ENCODE results near the gene CERS3.
"Not testable (repeated sequence)": the region's sequence is repeated elsewhere in the genome, so short reads cannot be mapped to it uniquely, and the experiment has no call there.

The CERS3 gene

DNA sequence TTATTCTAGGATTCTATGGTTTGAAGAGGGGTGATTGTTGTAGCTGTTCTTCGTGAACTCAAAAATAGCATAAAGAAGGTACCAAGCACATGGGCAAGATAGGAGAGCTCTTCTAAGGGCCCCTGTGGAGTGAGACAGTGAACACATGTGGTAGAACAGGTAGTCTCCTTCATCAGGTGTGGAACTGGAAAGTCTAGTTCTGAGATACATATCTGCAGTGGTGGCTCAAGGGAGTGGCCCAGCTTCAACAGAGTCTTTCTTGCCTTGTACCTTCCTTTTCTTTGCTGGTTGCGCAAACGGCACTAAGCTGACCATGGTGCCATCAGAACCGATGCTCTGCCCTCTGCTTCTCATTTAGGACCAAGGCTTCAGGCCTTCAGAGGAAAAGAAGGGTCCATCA, 65.2 kb downstream of the CERS3 start:
- no peaks in the 10 kb centered on the region for H3K36me3 Mint-ChIP-seq
- no peak for ATAC-seq
- no peak for DNase-seq (ENCODE audit: low spot score in 2 of 2)
- H3K9me3 Mint-ChIP-seq, result no peaks in the 10 kb centered on the region
- H3K4me1 Mint-ChIP-seq, result peaks cover 5% of the 10 kb centered on the region
- H3K4me3 Mint-ChIP-seq, result no peak overlapping the region
- H3K27ac Mint-ChIP-seq, result no peak overlapping the region

- ATAC-seq, result no peak
- Mint-ChIP-seq H3K4me1 (peaks cover 5% of the 10 kb centered on the region), H3K9me3 (no peaks in the 10 kb centered on the region), H3K4me3 (no peak overlapping the region), H3K36me3 (no peaks in the 10 kb centered on the region), H3K27ac (no peak overlapping the region)
- no peak for DNase-seq (ENCODE audit: low spot score in 2 of 2)
Measured at GRCh38 chr15:100461049-100461448, 67.7 kb downstream of the CERS3 start.

GRCh38 chr15:100457201-100457600, 71.5 kb downstream of the CERS3 start:
- no peak for ATAC-seq
- H3K36me3 Mint-ChIP-seq, result no peaks in the 10 kb centered on the region
- no peak overlapping the region for H3K27ac Mint-ChIP-seq
- H3K9me3 Mint-ChIP-seq, result no peaks in the 10 kb centered on the region
- no peaks in the 10 kb centered on the region for H3K4me1 Mint-ChIP-seq
- DNase-seq (ENCODE audit: low spot score in 2 of 2), result no peak
- no peak overlapping the region for H3K4me3 Mint-ChIP-seq

DNA sequence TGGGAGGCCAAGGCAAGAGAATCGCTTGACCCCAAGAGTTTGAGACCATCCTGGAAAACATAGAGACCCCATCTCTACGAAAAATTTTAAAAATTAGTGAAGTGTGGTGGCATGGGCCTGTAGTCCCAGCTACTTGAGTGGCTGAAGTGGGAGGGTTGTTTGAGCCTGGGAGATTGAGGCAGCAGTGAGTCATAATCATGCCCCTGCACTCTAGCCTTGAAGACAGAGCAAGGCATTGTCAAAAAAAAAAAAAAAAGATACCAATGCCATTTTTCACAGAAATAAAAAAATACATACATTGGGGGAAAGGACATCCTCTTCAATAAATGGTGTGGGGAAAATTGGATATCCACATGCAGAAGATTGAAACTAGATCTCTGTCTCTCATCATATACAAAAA, 74.6 kb downstream of the CERS3 start:
- peaks cover 3% of the 10 kb centered on the region for H3K9me3 Mint-ChIP-seq
- H3K36me3 Mint-ChIP-seq, result no peaks in the 10 kb centered on the region
- DNase-seq (ENCODE audit: low spot score in 2 of 2) (no peak), ATAC-seq (no peak)
- no peaks in the 10 kb centered on the region for H3K4me1 Mint-ChIP-seq
- H3K4me3 Mint-ChIP-seq, result no peak overlapping the region
- no peak overlapping the region for H3K27ac Mint-ChIP-seq

DNA sequence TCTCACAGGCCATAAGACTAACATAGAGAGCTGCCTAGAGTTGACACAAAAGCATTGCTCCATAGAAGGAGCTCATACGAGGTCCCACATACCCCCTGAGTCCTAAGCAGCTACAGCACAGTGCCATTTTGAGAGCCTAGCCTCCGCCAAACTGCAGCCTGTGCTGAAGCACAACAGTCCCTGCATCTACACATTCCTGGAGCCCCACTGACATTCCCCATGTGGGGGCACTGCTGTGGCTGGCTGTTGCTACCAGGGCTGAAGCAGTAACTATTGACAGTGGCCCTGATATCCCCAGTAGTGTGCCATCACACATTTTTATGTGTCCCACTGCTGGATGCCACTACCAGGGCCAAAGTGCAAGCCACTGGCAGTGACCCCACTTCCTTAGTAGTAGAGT, 80.3 kb downstream of the CERS3 start:
- no peak overlapping the region for H3K27ac Mint-ChIP-seq
- no peak overlapping the region for H3K4me3 Mint-ChIP-seq
- ATAC-seq, result no peak
- no peaks in the 10 kb centered on the region for H3K4me1 Mint-ChIP-seq
- peaks cover 3% of the 10 kb centered on the region for H3K9me3 Mint-ChIP-seq
- DNase-seq (ENCODE audit: low spot score in 2 of 2), result no peak
- H3K36me3 Mint-ChIP-seq, result no peaks in the 10 kb centered on the region

GRCh38 chr15:100441063-100441462, 87.7 kb downstream of the CERS3 start:
- not testable (repeated sequence) for H3K4me1 Mint-ChIP-seq; H3K36me3 Mint-ChIP-seq; DNase-seq (ENCODE audit: low spot score in 2 of 2); H3K9me3 Mint-ChIP-seq; H3K4me3 Mint-ChIP-seq; ATAC-seq; H3K27ac Mint-ChIP-seq

DNA sequence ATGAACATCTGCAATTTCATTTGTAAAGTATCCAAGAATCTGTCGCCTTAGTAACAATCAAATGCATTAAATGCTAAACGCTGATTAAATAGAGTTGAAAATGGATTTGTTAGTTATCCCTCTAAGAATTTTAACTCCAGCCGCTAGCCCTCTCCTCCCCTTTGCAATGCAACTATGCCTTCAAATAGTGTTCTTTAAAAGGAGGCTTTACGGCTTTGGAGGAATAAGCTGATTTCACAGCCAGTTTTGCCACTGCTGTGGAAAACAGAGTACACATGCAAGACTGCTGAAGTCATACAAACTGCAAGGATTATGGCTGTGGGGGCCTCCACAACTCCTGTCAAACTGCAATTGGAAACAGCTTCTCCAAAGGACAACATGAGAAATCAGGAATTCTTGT, 89.2 kb downstream of the CERS3 start:
- DNase-seq (ENCODE audit: low spot score in 2 of 2) (no peak), ATAC-seq (no peak)
- Mint-ChIP-seq H3K4me3 (no peak overlapping the region), H3K27ac (no peak overlapping the region), H3K36me3 (no peaks in the 10 kb centered on the region), H3K4me1 (no peaks in the 10 kb centered on the region), H3K9me3 (no peaks in the 10 kb centered on the region)

GRCh38 chr15:100438570-100438969, 90.2 kb downstream of the CERS3 start:
- DNase-seq (ENCODE audit: low spot score in 2 of 2), result no peak
- Mint-ChIP-seq H3K4me3 (no peak overlapping the region), H3K4me1 (no peaks in the 10 kb centered on the region), H3K9me3 (no peaks in the 10 kb centered on the region), H3K36me3 (no peaks in the 10 kb centered on the region), H3K27ac (no peak overlapping the region)
- no peak for ATAC-seq

GRCh38 chr15:100437261-100437660, 91.5 kb downstream of the CERS3 start:
- Mint-ChIP-seq H3K9me3 (no peaks in the 10 kb centered on the region), H3K36me3 (no peaks in the 10 kb centered on the region), H3K27ac (no peak overlapping the region), H3K4me3 (no peak overlapping the region), H3K4me1 (no peaks in the 10 kb centered on the region)
- ATAC-seq (no peak), DNase-seq (ENCODE audit: low spot score in 2 of 2) (no peak)

- Mint-ChIP-seq H3K36me3 (no peaks in the 10 kb centered on the region), H3K4me3 (no peak overlapping the region), H3K4me1 (no peaks in the 10 kb centered on the region), H3K9me3 (no peaks in the 10 kb centered on the region), H3K27ac (no peak overlapping the region)
- no peak for ATAC-seq
- DNase-seq (ENCODE audit: low spot score in 2 of 2), result no peak
Measured at GRCh38 chr15:100434561-100434960, 94.2 kb downstream of the CERS3 start.

GRCh38 chr15:100434038-100434437, 94.7 kb downstream of the CERS3 start:
- Mint-ChIP-seq H3K36me3 (no peaks in the 10 kb centered on the region), H3K9me3 (no peaks in the 10 kb centered on the region), H3K4me1 (no peaks in the 10 kb centered on the region), H3K27ac (no peak overlapping the region), H3K4me3 (no peak overlapping the region)
- DNase-seq (ENCODE audit: low spot score in 2 of 2) (no peak), ATAC-seq (no peak)

DNA sequence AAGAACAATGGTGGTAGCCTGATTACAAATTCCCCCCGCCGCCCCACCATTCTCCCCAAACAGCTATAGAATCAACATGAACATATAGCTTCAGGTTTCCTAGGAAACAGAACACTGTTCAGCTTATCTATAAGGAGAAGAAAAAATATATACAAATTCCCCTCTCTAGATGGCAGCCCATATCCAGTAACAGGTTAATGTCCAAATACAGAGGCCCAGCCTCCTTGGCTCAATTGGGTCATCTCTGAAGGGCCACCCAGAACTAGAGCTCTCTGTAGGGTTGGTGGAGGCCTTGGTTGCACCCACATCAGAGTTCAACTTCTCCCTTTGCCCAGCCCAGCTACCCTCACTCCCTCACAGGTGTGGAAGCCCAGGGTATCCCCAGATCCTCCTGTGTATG, 95.4 kb downstream of the CERS3 start:
- Mint-ChIP-seq H3K27ac (no peak overlapping the region), H3K9me3 (no peaks in the 10 kb centered on the region)

GRCh38 chr15:100430411-100430810, 98.3 kb downstream of the CERS3 start:
- no peak overlapping the region for H3K27ac Mint-ChIP-seq
- no peaks in the 10 kb centered on the region for H3K36me3 Mint-ChIP-seq
- ATAC-seq (no peak), DNase-seq (ENCODE audit: low spot score in 2 of 2) (no peak)
- H3K9me3 Mint-ChIP-seq, result no peaks in the 10 kb centered on the region
- H3K4me1 Mint-ChIP-seq, result no peaks in the 10 kb centered on the region
- no peak overlapping the region for H3K4me3 Mint-ChIP-seq

More for the DNA sequence above, 95.4 kb downstream of the CERS3 start:
- Mint-ChIP-seq H3K4me1 (no peaks in the 10 kb centered on the region), H3K36me3 (no peaks in the 10 kb centered on the region), H3K4me3 (no peak overlapping the region)
- no peak for DNase-seq (ENCODE audit: low spot score in 2 of 2)
- no peak for ATAC-seq

DNA sequence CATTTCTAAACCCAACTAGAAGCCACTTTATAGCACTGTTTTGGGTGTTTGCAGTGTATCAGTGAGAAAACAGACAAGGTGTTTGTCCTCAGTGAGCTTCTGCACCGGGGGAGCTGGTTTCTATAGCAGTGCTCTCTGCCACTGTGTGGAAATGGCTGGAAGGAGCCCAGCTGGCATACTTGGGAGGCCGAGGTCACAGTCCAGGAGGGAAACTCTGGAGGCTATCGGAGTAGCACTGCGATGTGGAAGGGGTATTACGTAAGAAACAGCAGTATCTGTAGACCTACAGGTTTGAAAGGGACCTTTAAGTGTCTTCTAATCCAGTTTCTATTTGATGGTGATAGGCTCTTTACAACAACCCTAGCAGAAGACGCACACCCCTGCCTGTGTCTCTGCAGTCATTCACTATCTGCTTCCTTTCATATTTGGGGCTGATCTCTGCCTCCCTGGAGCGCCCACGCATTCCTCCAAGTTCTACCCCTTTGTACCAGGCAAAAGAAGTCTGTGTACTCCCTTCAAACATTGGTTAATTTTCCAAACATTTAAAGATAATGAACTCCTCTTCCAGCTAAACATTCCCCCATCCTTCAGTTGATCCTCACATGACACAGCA, 99.5 kb downstream of the CERS3 start:
- no peak overlapping the region for H3K4me3 Mint-ChIP-seq
- H3K9me3 Mint-ChIP-seq, result peaks cover 4% of the 10 kb centered on the region
- H3K4me1 Mint-ChIP-seq, result no peaks in the 10 kb centered on the region
- H3K36me3 Mint-ChIP-seq, result no peaks in the 10 kb centered on the region
- H3K27ac Mint-ChIP-seq, result no peak overlapping the region
- no peak for ATAC-seq
- DNase-seq (ENCODE audit: low spot score in 2 of 2), result no peak

GRCh38 chr15:100426937-100427336, 101.8 kb downstream of the CERS3 start:
- no peaks in the 10 kb centered on the region for H3K4me1 Mint-ChIP-seq
- no peak for ATAC-seq
- no peak overlapping the region for H3K27ac Mint-ChIP-seq
- DNase-seq (ENCODE audit: low spot score in 2 of 2), result no peak
- no peak overlapping the region for H3K4me3 Mint-ChIP-seq
- H3K9me3 Mint-ChIP-seq, result peaks cover 7% of the 10 kb centered on the region
- H3K36me3 Mint-ChIP-seq, result no peaks in the 10 kb centered on the region

- no peak for ATAC-seq
- Mint-ChIP-seq H3K4me1 (no peaks in the 10 kb centered on the region), H3K9me3 (no peaks in the 10 kb centered on the region), H3K36me3 (no peaks in the 10 kb centered on the region), H3K4me3 (no peak overlapping the region), H3K27ac (no peak overlapping the region)
- no peak for DNase-seq (ENCODE audit: low spot score in 2 of 2)
Measured at GRCh38 chr15:100405179-100405578, 123.6 kb downstream of the CERS3 start.

DNA sequence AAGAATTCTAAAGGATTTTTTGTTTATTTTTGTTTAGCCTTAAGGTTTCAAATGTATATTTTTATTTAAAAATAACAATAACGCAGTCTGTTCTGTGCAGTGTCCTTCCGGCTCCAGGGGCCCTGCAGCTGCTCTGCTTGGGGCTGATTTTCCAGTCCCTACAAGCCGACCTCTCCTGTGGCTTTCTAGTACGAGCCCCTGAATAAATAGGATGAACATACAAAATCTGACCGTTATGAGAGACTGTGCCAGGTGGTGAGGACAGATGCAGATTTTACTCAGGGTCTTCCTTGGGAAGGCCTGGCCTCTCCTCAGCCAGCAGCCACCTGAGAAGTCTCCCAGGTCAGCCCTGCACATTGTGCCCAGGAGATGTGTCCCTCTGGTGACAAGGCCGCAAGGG, 127.8 kb downstream of the CERS3 start:
- Mint-ChIP-seq H3K36me3 (no peaks in the 10 kb centered on the region), H3K27ac (no peak overlapping the region), H3K4me1 (no peaks in the 10 kb centered on the region), H3K4me3 (no peak overlapping the region), H3K9me3 (no peaks in the 10 kb centered on the region)
- no peak for DNase-seq (ENCODE audit: low spot score in 2 of 2)
- no peak for ATAC-seq

Data from stimulated activated effector memory CD8-positive, alpha-beta T cell treated with anti-CD3 and anti-CD28 coated beads, Interleukin-12 subunit alpha, Interleukin-12 subunit beta, amount 100 ng/mL, for 72 hours (primary cell).